Activated CD8-positive, alpha-beta T cell treated with anti-CD3 and anti-CD28 coated beads for 36 hours (primary cell): Measurements from ENCODE around the gene GPBP1. TPM values are rescaled to one million over a fixed set of nuclear protein-coding genes. Genes with fewer than 3 reads are reported as not detected.

ENCODE experiments used
- ATAC-seq: fragments of 200-7000 bp; cut with Tn5 transposase; one replicate; pipeline ENCODE4 v1.10.0; 2021; ENCODE audit warnings: mild to moderate bottlenecking, moderate library complexity
- CTCF ChIA-PET: fragments of 350-600 bp; sonication (Branson Sonifier 250); formaldehyde crosslinking; loops from one replicate; lab custom pipeline; 2021; ENCODE audit warnings: antibody characterized with exemption; lab: Charles Lee
- POLR2A ChIA-PET: fragments of 350-600 bp; sonication (Branson Sonifier 250); formaldehyde crosslinking; loops from one replicate; lab custom pipeline; 2021; ENCODE audit warnings: antibody characterized with exemption; lab: Charles Lee
- DNase-seq: peaks from one replicate; pipeline ENCODE4 v3.0.0-alpha.2; 2020
- H3K27ac Mint-ChIP-seq: one replicate; pipeline ENCODE4 v1.8.0; 2021; ENCODE audit warnings: mild to moderate bottlenecking, mixed read lengths
- H3K27me3 Mint-ChIP-seq: one replicate; pipeline ENCODE4 v1.8.0; 2021; ENCODE audit warnings: mixed read lengths
- H3K36me3 Mint-ChIP-seq: one replicate; pipeline ENCODE4 v1.8.0; 2021; ENCODE audit warnings: low read depth, mixed read lengths
- H3K4me1 Mint-ChIP-seq: one replicate; pipeline ENCODE4 v1.8.0; 2021; ENCODE audit warnings: low read depth, mixed read lengths
- H3K4me3 Mint-ChIP-seq: one replicate; pipeline ENCODE4 v1.8.0; 2021; ENCODE audit warnings: mild to moderate bottlenecking, moderate library complexity, mixed read lengths
- H3K9me3 Mint-ChIP-seq: one replicate; pipeline ENCODE4 v1.8.0; 2021; ENCODE audit warnings: mixed read lengths
- CTCF ChIP-seq: fragments of 200-600 bp; IDR thresholded peaks from one replicate; pipeline ENCODE4 v1.8.0; 2022; ENCODE audit warnings: antibody characterized with exemption, mild to moderate bottlenecking
- intact Hi-C: fragments of 100-400 bp; cut with micrococcal nuclease; formaldehyde crosslinking; loops from one replicate; pipeline ENCODE4 v1.10.0; 2022
- total RNA-seq, 2 experiments: library from RNA; stranded (reverse); gene quantifications; one replicate each; pipeline ENCODE4 v1.2.3, GENCODE V29; 2021

GPBP1 gene
- total RNA-seq, 2 experiments from 2014 or later: 87.9 to 88.5 TPM

- TF ChIP-seq CTCF: no peak
- peak overlapping the region; percentile 60 for H3K27ac Mint-ChIP-seq
- ATAC-seq: peak; percentile 48
- CTCF ChIA-PET: no interaction called here
- H3K27me3 Mint-ChIP-seq: no peaks in the 10 kb centered on the region
- intact Hi-C loops: no loop called here
- H3K4me3 Mint-ChIP-seq: no peak overlapping the region
- DNase-seq: peak; percentile 27
- H3K36me3 Mint-ChIP-seq: peaks cover 47% of the 10 kb centered on the region
- peaks cover 40% of the 10 kb centered on the region for H3K4me1 Mint-ChIP-seq
- H3K9me3 Mint-ChIP-seq: no peaks in the 10 kb centered on the region
- POLR2A ChIA-PET: interaction anchor here (0.6 kb wide), 1 partner anchor 30 kb away, joined by 3 read pairs; no protein-coding TSS in a partner anchor
Observed at GRCh38 chr5:57246426-57246825, 72.6 kb downstream of the GPBP1 start.

- Mint-ChIP-seq H3K9me3 (no peaks in the 10 kb centered on the region), H3K27ac (no peak overlapping the region), H3K4me1 (peaks cover 37% of the 10 kb centered on the region), H3K27me3 (no peaks in the 10 kb centered on the region), H3K4me3 (no peak overlapping the region), H3K36me3 (peaks cover 54% of the 10 kb centered on the region)
- intact Hi-C loops: no loop called here
- ChIA-PET CTCF (interaction anchor here (1.2 kb wide), 1 partner anchor 10 kb away, joined by 3 read pairs; no protein-coding TSS in a partner anchor), POLR2A (interaction anchor here (0.6 to 1.1 kb wide), 2 partner anchors 28 to 1305 kb away, joined by 3 to 4 read pairs; no protein-coding TSS in a partner anchor)
- no peak for TF ChIP-seq CTCF
- ATAC-seq (no peak), DNase-seq (no peak)
Observed at GRCh38 chr5:57247765-57248164, 73.9 kb downstream of the GPBP1 start.

GRCh38 chr5:57249265-57249874, 75.5 kb downstream of the GPBP1 start:
- intact Hi-C loops: no loop called here
- Mint-ChIP-seq H3K27me3 (no peaks in the 10 kb centered on the region), H3K4me1 (peaks cover 31% of the 10 kb centered on the region), H3K36me3 (peaks cover 59% of the 10 kb centered on the region), H3K4me3 (no peak overlapping the region), H3K27ac (peak overlapping the region; percentile 26), H3K9me3 (no peaks in the 10 kb centered on the region)
- POLR2A ChIA-PET: no interaction called here
- CTCF ChIA-PET: no interaction called here
- DNase-seq (no peak), ATAC-seq (no peak)
- no peak for TF ChIP-seq CTCF

GRCh38 chr5:57258052-57258451, 84.2 kb downstream of the GPBP1 start:
- Mint-ChIP-seq H3K36me3 (peaks cover 46% of the 10 kb centered on the region), H3K4me3 (no peak overlapping the region), H3K27me3 (no peaks in the 10 kb centered on the region), H3K4me1 (peaks cover 47% of the 10 kb centered on the region), H3K27ac (peak overlapping the region; percentile 1), H3K9me3 (no peaks in the 10 kb centered on the region)
- intact Hi-C loops: no loop called here
- DNase-seq (no peak), ATAC-seq (no peak)
- TF ChIP-seq CTCF: no peak
- POLR2A ChIA-PET: no interaction called here
- CTCF ChIA-PET: no interaction called here

- intact Hi-C loops: no loop called here
- ChIA-PET CTCF (no interaction called here), POLR2A (interaction anchor here (0.5 to 0.6 kb wide), 2 partner anchors 39 to 56 kb away, joined by 3 read pairs; no protein-coding TSS in a partner anchor)
- no peak overlapping the region for H3K4me3 Mint-ChIP-seq
- peak overlapping the region; percentile 63 for H3K27ac Mint-ChIP-seq
- peaks cover 50% of the 10 kb centered on the region for H3K36me3 Mint-ChIP-seq
- ATAC-seq: no peak
- H3K9me3 Mint-ChIP-seq: no peaks in the 10 kb centered on the region
- no peak for DNase-seq
- TF ChIP-seq CTCF: no peak
- no peaks in the 10 kb centered on the region for H3K27me3 Mint-ChIP-seq
- H3K4me1 Mint-ChIP-seq: peaks cover 45% of the 10 kb centered on the region
Observed at GRCh38 chr5:57258943-57259342, 85.1 kb downstream of the GPBP1 start.
